NCI-H2227 treated with DMSO at 0.1 percent for 48 hours (cell line): ENCODE data around the gene PAQR9.

Experiments
- DNase-seq: peaks from one replicate; lab custom pipeline; 2025; lab: John Stamatoyannopoulos, UW

Gene PAQR9

GRCh38 chr3:142982038-142982773 lies 18.7 kb upstream of the PAQR9 start:
- peak; percentile 10 for DNase-seq

DNA sequence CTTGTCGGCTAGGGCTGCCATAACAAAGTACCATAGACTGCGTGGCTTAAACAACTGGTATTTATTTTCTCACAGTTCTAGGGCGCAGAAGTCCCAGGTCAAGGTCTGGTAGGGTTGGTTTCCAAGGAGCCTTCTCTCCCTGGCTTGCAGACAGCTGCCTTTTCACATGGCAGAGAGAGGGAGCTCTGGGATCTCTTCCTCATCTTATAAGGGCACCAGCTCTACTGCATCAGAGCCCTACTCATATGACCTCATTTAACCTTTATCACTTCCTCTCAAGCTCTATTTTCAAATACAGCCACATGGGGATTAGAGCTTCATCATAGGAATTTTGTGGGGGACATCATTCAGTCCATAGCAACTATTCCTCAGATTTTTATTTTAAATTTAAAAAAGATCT lies 17.6 kb upstream of the PAQR9 start:
- no peak for DNase-seq

GRCh38 chr3:142977399-142977728 lies 13.9 kb upstream of the PAQR9 start:
- DNase-seq = no peak

DNA sequence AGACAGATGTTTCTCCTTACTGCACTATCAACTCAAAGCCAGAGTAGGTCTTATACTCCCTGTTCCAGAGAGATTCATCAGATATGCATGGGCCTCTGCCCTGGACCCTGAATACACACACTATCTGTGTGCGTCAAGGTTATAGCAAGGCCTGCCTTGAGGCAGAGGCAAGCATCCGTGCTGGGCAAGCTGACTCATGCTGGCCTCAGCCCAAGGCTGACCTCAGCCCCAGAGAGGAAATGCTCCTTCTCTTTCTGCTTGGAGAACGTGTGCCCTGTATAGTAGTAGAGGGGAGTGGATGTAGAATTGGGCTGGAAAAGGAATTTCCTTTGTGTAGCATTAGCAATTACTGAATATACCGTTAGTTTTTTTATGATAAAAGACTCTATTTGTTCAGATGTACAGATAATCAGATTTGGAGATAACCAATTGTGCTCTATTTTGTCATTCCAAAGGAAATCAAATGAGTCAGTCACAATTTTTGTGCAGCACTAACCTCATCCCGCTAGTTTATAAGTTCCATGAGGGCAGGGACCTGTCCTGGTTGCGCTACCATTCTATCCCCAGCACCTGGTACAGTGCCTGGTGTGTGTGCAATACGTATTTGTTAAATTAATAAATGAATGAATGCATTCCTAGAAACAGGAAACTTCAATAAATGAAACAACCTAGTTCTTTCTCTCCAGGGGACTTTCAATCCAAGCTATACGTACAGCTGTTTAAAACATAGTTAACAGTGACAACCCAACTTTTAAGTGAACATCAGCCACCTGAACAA lies 13.3 kb upstream of the PAQR9 start:
- DNase-seq = no peak

DNA sequence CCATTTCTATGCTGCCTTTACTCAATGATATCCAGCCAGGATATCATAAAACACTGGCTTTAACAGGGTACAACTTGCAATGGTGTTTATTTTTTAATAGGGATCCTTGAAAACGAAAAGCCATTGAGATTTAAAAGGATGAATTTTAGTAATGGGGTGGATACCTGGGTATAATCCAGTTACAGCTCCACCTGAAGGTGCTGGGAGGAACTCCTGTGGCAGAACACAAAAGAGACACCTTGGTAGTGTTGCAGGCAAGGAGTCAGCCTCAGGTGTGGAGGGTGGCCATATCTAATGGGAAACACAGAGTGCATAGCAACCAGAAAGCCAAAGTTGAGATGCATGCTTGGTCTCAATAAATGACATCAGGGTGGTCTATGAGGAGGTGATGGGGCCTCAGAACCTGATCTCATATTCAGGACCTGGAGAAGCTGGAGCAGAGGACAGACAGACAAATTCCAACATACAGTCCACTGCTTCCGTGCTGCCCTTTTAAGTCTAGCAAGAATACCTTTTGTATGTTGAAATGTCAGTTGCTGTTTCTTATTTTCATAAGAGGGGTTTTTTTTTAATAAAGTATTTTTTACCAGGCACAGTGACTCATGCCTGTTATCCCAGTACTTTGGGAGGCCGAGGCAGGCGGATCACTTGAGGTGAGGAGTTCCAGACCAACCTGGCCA lies 12.0 kb upstream of the PAQR9 start:
- DNase-seq = no peak

GRCh38 chr3:142973217-142974009 lies 9.9 kb upstream of the PAQR9 start:
- no peak for DNase-seq

DNA sequence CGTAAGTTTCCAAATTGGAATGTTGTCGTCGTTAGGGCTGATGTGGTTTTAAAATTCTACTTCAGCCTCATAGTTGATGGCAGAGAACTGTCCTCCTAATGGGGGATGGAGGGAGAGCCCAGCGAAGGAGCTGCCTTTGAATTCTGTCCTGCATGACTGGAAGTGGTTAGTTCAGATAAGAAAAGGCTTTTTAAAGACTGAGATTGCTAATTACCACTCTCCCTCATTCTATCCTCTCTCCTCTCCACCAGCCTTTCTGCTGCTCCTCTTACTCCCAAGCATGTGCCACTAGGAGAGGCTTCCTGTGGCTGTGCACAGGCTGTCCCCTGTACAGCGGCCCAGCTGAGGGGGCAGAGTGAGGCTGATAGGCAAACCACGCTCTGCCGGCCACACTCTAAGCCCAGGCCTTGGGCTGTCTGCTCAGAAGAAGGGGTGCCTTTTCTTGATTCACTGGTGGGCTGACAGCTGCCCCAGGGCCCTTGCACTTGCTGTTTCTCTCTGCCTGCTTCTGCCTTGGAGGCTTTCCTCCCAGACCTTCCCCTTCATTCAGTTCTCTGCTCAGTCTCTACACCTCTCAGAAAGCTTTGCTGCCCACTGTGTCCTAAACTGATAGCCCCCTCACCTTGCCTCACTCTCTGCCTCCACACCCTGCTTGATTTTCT lies 8.7 kb upstream of the PAQR9 start:
- DNase-seq = no peak

GRCh38 chr3:142971431-142971830 lies 8.0 kb upstream of the PAQR9 start:
- DNase-seq = no peak

DNA sequence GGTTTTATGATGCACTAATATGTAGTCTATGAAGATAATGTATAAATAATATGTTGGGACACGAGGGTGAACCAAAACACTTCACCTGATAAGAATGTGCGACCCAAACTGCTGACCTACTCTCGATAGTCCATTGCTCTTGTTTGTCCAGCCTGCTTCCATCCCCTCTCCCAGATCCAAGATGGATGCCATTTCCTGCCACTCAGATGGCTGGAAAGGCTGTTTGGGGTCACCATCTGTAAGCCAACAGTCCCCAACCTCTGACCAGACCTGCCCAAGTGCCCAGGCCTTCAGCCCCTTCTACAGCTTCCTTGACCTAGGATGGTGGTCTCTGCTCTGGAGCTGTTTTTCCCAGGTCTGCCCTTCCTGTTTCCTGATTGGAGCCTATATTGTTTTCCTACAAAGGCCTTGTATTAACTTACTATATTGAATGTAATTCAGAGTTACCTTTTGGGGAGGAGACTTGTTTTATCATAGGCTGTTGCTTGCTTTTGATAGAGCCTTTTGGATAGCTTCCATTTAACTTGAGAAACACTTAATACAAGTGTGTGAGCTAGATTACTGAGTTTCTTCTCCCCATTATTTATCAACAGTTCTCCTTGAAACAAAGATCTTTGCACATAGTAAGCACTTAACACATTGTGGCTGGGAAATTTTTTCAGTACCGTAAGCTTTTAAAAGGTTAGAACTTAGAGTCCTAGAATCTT lies 5.0 kb upstream of the PAQR9 start:
- no peak for DNase-seq

DNA sequence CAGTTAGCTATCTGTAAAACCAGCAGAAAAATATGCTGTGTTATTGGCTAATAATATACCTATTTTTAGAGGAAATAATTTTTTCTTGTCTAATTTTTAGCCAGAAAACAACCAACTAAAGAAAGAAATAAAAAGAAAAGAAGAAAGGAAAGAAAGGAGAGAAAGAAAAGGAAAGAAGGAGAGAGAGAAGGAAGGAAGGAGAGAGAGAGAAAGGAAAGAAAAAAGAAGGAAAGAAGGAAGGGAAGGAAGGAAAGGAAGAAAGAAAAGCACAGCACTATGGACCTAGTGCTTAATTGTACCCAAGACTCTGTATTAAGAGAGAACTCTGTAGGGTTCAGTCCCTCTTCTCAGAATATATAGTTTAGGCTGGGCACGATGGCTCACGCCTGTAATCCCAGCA lies 3.3 kb upstream of the PAQR9 start:
- no peak for DNase-seq

DNA sequence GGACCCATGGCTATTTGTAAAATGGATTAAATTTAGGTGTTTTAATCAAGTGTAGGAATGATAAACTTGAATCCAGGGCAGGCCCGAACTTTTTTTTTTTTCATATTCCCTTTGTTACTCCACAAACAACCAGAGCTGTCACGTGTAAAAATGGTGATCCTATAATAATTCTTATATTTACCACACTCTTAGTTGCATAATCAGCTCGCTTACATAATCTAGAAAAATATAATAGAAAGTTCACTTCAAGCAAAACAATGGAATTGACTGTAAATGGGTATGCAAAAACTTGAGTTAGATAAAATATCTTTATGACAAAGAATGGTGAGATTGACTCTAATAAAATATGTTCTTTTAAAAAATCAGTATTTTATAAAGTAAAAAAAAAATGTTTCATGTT lies 2.1 kb upstream of the PAQR9 start:
- no peak for DNase-seq

DNA sequence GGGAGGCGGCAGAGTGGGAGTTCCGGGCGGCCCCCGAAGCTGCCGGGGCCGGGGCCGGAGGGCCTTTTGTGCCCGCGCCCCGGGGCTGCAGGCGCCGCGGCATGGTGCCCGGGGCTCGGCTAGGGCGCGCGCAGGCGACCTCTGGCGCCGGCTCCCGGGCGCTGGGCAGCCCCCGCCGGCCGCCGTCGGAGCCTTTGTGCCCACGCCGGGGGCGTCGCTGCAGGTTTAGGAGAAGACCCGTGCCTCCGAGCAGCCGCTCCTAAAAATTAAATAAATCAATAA lies 299 bp downstream of the PAQR9 start:
- no peak for DNase-seq

DNA sequence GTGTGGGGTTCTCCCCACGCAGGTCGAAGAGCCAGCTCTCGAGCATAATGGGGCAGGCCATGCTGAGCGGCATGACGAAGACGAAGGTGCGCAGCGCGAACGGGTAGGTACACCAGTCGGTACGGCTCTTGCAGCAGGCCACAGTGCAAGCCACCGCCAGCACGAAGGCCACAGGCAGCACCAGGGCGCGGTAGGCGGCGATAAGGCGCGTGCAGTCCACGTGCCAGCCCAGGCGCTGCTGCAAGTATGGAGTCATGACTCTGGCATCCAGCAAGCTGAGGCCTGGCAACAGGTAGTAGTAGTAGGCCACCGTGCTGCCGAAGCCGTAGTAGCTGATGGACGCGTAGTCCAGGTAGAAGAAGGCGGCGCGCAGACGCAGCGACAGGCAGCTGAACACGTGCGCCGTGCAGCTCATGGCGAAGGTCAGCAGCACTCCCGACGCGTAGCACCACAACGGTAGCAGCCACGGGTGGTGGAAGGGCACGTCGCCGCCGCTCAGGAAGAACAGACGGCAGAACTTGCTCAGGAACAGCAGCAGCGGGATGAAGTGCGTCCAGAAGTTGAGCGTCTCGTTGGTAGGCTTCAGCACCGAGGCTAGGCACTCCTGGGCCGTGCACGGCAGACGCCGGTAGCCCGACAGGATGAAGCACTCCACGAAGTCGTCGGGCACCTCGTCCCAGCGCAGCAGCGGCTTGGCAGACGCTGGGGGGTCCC lies 797 bp downstream of the PAQR9 start:
- no peak for DNase-seq

- no peak for DNase-seq
Observed at GRCh38 chr3:142962175-142962519, 1.3 kb downstream of the PAQR9 start.

- DNase-seq = no peak
Observed at GRCh38 chr3:142961539-142961938, 1.9 kb downstream of the PAQR9 start.

DNA sequence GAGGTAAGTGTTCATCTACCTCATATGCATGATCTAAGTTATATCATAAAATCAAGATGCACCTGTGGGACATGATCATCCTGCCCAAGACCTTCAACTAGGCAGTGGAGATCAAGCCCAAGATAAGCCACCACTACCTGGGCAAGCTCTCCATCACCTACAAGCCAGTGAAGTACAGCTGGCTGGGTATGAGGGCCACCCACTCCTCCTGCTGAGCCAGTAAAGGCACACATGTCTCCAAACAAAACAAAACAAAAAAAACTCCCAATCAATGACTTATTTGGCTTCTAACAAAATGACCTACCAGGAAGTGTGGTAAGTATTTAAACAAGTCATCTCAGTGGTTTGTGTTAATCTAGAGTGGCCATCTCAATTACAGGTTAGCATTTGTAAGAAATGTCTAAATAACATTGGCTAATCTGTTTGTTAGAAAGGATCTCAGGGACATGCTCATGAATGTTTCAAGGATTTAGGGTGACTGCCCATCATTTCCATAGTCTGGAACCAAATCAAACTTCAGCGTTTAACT lies 3.1 kb downstream of the PAQR9 start:
- no peak for DNase-seq

GRCh38 chr3:142958707-142959106 lies 4.8 kb downstream of the PAQR9 start:
- DNase-seq = no peak

GRCh38 chr3:142953443-142953842 lies 10.0 kb downstream of the PAQR9 start:
- no peak for DNase-seq

DNA sequence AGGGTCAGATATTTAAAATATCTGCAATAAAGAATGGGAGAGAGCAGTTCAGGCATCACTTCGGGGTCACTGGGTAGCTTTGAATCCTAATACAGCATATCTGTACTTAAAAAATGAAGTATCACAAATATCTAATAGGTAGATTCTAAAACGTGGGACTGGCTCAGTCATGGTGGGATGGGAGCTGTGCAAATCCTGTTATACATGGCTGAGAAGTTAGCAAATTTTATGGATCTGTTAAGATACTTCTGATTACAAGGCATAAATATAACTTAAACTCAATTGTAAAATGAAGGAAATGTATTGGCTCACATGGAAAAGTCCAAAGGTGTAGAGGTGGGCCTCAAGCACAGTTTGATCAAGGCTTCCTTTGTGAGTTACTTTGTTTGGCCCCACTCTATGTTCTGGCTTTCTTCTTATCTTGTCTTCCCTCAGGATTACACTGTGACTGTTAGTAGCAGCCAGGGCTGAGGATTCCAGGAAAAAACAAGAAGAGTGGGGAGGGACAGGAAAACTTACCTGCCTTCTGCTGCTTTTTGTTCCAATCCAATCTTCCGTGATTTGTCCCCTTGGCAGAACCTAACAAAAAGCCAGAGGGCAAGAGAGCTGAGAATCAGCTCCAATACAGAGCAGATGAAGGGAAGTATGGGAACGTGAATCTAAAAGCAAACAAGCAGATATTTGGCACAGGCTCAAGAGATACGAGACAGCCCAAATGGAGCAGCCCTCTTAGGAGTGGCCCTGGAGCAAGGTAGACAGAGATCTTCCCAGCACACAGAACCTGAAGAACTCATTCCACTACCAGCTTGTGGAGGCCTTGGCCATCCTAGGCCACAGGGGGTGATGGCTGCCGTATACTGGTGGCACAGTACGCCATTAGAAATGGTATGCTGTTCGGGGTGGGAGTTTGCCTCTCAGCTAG lies 10.9 kb downstream of the PAQR9 start:
- no peak for DNase-seq

DNA sequence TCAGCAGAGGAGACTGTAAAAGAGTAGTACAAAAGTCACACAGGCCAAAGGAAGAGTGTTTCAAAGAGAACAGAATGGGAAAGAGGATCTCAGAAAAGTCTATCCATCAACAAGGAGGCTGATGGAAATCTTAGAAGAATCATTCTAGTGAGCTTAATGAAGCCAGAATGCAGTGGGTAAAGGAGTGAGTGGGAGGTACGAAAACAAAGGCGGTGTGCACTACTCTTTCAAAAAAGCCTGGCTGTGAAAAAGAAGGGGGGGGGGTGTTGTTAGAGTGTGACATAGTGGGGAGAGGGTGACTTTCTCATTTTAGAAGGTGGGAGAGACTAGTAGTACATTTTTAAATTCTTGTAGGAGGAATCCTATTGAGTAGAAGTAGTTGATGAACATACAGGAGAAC lies 11.7 kb downstream of the PAQR9 start:
- DNase-seq = no peak
